GM03348 (cell line): Measurements from ENCODE around the gene TRPM3.
"Not testable (repeated sequence)": the region's sequence is repeated elsewhere in the genome, so short reads cannot be mapped to it uniquely, and the experiment has no call there.

Experiments
- DNase-seq: peaks from one replicate; pipeline ENCODE4 v3.0.0; 2012; ENCODE audit warnings: low spot score

The TRPM3 gene

DNA sequence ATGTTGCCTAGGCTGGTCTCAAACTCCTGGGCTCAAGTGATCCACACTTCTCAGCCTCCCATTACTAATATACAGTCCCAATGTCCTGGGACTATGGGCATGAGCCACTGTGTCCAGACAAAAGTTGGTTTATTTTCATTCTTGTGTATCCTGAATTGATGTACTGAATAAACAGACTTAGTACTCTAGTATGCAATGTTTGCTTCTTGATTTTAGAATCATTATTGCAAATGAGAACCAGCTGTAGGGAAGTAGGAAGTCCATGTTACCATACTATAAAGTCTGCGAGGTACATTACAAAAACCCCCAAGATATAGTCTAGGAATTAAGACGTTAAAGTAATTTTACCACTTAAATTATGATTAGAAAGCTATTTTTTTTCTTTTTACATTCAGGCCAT, 372.4 kb downstream of the TRPM3 start:
- DNase-seq, result no peak

DNA sequence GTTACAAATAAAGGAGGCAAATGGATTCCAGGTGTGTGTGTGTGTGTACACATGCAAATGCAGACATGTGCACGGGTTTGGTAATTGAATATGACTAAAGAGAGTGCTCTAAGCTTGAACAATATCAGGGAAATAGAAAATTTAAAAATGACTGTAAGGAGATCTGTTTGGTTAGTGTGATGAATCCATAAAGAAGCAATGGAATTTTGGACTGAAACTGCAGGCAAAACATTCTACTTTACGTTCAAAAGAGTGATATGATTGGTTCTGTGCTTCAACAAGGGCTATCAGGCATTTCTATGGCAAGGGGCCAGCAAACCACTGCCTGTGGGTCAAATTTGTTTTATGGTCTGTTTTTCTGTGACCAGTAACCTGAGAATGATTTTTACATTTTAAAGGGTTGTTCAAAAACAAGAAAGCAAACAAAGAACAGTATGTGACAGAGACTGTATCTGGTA, 374.1 kb downstream of the TRPM3 start:
- no peak for DNase-seq

DNA sequence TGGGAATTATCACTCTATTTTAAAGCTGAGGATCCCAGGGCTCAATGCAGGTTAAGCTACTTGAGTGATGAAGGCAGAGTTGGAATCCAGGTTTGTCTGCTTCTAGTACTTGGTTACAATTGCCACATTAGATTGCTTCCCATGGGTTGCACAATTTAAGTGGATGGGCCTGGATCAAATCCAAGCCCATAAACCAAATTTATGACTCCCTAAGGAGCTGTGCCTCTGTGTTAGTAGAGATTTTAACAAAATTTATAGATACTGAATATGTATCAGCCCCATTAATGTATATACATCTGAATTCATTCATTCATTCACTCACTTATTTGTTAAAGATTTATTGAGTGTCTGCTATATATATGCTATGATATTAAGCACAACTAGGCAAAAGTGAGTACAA, 374.7 kb downstream of the TRPM3 start:
- no peak for DNase-seq

DNA sequence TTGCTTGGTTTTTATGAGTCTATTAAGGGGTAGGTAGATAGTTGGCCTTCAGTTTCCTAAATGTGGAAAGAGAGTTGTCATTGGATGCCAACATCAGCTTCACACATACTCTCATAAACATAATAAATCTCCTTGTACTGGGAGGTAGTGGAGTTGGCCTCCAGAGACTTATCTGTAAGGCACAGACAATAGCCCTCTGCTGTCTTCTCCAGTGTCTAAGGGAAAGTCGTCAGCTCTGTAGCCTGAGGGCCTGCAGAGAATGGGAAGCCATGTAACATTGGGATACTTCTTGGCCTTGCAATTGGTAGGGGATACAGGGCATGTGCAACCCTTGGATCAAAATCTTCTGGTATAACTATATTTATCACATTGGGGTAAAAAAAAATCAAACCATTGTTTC, 375.1 kb downstream of the TRPM3 start:
- DNase-seq, result no peak

DNA sequence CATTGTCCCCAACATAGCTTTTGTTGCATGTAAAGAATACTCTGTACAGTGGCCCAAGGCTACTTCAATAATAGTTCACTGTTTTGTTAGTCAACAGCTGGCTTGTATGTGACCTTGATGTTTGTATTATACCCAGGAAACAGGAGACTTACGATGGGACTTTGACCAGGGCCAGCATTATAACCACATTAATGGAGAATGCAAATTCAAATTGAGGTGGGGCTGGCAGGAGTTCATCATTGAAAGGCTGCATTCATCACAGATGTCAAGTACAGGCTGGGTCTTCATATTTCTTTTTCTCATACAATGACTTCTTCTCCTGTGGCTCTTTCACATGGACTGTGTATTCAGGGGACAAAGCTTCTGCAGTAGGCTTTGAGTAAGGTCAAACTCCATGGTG, 396.6 kb downstream of the TRPM3 start:
- not testable (repeated sequence) for DNase-seq

DNA sequence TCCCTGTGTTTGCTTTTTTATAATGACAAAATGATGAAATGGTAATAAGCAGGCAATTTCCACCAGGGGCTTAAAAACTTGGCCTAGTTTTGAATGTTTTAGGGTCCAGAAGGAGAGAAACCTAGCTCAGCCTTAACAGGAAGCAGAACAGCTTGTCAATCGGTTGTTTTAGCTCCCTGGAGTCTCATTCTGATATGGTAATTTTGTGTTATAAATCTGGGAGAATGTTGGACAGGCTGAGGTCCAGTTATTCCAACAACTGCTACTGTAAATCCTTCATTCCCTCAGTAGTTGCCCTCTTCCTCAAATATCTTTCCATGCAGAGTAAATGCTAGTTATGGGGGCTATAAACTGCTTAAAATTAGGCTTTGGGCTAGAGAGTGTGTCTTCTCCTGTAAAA, 397.4 kb downstream of the TRPM3 start:
- not testable (repeated sequence) for DNase-seq

DNA sequence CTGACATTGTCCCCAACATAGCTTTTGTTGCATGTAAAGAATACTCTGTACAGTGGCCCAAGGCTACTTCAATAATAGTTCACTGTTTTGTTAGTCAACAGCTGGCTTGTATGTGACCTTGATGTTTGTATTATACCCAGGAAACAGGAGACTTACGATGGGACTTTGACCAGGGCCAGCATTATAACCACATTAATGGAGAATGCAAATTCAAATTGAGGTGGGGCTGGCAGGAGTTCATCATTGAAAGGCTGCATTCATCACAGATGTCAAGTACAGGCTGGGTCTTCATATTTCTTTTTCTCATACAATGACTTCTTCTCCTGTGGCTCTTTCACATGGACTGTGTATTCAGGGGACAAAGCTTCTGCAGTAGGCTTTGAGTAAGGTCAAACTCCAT, 414.6 kb downstream of the TRPM3 start:
- DNase-seq, result not testable (repeated sequence)

DNA sequence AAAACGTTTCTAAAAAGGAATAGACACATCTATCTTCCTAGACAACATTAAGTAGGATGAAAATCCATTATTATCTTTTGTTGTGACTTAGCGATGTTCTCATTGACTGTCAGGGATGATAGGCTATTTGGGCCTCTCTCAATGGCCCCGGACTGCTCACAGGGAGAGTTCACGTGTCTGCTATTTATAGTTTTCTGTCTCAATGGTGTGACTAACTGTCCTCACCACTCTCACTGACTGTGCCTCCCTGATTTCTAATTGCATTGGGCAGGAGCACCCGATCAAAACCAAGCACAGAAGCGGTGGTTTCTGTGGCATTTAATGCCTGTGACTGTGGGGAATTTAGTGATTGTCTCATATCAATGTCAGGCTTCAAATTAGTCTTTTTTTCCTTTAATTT, 420.3 kb downstream of the TRPM3 start:
- DNase-seq, result no peak

DNA sequence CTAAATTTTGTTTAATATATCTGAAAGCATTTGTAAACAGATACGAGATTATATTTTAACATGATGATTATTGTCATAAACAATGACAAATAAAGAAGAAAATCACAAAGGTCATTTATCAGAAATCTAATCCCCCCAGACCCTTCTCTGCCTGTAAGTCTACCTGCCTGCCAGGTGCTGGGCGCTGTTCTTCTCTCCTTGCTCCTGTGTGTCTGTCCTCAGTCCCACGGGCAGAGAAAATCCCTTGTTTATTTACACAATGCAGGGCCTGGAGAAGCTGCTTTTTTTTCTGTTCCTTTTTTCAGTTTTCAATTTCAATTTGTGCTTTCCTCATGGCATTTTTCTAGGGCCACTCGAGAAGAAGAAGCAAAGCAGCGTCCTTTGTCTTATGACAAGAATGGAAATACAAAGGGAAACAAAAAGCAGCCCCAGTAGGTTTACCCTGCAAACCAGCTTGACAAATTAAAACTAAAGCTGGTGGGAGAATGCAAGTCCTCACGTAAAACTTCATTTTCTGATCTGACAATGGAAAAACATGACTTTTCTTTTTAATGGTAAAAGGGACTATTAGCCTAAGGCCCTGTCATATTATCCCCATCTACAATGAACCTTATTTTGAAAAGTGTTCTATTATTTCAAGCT, 424.6 kb downstream of the TRPM3 start:
- DNase-seq, result no peak

DNA sequence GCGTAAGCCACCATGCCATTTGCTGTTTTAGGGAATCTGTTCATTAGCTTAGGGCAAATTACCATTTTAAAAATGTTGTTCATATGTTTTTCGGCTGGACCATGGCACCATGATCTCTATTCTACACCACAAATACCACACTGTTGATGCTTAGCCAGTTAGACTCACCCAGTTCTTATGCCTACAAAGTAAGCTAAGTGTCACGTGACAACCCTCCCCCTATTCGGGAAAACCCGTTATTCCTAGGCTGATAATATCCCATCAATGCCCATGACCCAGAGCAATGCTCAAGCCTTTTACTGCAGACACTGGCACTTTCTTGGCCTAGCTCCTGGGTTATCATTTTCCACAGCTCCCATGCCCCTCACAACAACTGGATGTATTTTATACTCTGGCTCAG, 426.7 kb downstream of the TRPM3 start:
- DNase-seq, result no peak

DNA sequence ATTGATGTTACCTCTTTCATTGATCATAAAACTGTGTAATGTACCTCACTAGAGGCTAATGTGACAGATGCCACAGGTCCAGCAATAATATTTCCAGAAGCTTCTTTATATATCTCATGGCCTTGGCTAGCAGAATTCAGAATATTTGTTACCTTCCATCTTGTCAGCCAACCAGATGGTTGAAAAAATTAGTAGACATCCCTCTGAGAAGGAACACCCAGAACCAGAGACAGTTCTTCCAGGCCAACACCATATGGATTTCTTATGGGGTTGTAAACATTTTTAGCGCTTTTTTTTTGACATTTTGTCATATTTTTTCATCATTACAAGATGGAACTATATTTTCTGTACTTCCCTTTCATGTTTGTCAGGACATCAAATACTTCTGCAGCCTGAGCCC, 428.2 kb downstream of the TRPM3 start:
- DNase-seq, result no peak

DNA sequence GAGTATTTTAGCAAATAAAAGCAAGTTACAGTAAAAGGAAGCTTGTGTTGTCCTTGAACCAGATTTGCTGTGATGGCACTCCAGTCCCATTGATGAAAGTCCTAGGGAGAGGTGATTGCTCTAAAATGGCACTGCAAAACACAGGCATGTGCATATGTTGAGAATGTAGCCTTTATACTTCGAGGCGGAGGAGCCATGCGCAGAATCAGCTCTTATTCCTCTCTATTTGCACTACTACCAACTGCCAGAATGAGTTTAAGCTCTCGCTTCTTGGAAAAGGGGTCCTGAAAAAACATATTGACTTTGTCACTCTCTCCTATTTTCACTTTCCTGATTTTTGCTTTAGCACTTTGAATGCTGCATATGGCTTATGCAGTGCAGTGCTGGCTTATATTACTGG, 429.0 kb downstream of the TRPM3 start:
- no peak for DNase-seq

DNA sequence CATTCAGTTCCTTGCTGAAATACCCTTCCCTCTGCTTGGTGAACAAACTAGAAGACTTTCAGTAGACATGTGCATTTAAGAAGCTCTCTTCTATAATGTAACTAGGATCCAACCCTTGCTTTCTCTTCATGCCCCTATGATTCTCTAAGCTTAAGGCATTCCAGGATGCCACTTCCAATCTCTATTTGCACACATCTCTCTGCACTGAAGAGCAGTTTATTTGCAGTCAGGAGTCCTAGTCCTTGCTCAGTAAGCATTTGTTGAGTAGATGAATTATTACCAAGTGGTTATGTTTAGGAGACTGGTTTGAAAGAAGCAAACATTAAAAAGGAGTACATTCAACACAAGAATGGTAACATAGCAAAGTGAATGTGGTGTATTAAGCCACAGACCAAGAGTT, 432.7 kb downstream of the TRPM3 start:
- DNase-seq, result no peak

DNA sequence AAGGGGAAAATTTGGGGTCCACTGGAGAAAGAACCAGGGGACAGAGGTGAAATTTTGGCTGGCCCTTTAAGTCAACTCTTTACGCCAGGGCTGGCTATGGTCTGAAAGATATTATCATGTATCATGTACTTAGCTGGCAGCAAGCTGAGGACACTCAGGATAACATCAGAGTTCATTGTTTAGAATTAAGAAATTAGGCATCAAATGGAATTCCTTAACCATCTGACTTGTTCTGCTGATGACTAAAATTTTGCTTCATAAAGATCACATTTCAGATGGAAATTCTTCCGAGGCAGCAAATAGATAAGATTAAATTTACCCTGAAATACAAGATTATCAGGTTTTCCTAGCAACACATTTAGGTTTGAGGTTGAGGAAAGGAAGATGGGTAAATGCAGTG, 437.6 kb downstream of the TRPM3 start:
- no peak for DNase-seq

DNA sequence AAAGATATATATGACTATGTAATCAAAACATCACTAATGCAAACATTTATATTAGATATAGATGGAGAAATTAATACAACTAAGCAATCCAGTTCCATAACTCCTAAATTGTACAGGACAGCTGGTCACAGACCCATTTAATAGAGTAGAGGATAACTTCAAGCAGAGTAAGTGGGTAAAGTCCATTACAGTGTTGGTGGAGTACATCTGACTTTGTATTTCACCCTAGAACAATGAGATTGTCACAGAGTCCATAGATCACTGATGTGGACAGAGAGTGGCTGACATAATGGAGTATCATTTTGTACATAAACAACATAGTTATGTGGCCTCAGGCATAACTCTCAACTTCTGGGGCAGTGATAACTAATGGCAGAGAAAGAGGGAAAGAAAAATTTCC, 439.1 kb downstream of the TRPM3 start:
- no peak for DNase-seq

DNA sequence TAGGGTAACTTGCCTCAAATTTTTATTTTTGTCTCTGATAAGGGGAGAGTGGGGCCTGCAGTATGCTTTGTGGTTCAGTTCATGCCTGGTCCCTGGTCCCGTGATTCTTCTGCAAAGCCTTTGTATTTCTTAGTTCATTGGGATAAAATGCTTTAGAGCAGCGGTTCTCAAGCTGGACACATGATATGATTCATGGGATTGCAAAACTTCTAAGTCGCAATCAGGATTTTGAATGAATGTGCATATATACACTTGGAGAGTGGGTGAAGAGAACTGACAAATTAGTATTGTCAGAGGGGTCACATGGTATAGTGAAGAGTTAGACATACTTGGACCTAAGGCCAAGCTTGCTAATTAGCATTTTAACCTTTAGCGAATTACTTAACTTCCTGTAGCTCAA, 441.6 kb downstream of the TRPM3 start:
- DNase-seq, result no peak

DNA sequence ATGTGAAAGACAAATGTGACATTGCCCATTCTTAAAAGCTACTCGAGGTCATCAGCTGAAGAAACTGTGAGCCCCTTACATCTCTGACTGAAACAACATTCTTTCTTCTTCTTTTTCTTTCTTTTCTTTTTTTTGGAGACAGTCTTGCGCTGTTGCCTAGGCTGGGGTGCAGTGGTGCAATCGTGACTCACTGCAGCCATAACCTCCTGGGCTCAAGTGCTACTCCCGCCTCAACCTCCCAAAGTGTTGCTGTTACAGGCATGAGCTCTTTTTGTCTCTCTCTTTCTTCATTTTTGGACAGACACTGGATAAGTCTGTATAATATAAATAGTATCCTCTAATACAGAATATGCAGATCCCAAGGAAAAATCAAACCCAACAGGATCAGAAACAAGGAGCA, 443.3 kb downstream of the TRPM3 start:
- DNase-seq, result no peak

DNA sequence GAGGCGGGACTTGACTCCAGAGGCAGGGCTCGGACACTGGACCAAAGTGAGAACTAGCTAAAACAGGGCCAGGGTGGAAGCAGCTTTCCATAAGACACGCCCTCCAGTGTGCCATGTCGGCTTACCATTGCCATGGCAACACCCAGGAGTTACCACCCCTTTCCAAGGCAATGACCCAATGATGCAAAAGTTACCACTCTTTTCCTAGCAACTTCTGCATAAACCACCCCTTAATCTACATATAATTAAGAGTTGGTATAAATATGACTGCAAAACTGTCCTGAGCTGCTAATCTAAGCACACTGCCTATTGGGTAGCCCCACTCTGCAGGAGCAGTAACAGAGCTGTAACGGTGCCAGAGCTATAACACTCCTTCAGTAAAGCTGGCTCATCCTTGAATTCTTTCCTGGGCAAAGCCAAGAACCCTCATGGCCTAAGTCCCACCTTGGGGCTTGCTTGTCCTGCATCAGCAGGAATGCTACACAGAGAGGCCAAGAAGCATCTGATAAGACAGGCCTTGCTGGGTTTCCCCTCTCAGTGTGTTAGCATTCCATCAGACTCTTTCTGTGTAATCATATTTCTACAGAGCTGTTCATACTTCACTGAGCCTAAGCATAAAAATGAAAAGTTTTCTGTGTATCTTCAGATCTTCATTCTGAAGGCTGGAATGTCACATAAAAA, 444.2 kb downstream of the TRPM3 start:
- DNase-seq, result no peak

DNA sequence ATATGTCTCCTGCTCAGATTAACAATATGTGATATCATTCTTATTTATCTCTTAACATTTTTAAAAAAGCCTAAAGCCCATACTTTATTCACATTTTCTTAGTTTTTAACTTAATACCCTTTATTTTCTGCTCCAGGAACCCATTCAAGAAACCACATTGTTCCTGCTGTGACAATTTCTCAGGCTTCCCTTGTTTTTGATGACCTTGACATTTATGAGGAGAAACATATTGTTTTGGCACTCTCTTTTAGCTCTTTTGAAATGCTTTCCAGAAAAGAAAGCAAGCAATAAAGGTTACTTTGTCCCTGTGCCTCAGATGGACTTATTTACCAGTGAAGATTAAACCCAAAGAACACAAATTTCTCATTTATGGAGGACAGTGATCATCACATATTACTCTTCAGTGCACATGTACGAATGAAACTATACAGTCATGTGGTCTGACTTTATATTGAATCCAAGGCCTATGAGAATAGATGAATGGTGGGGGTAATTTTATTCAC, 445.5 kb downstream of the TRPM3 start:
- no peak for DNase-seq

DNA sequence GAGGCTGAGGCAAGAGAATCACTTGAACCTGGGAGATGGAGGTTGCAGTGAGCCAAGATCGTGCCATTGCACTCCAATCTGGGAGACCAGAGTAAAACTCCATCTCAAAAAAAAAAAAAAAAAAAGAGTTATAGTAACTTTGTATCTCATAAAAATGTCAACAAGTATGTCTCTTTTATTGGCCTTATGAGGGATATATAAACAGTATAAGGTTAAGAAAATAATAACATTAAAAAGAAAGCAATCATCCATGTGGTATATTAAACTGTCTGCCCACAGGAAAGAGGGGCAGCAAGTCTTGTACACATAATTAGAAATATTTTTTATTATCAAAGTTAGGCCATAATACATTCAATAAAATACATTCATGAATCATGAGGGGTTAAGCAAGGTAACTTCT, 447.6 kb downstream of the TRPM3 start:
- no peak for DNase-seq

DNA sequence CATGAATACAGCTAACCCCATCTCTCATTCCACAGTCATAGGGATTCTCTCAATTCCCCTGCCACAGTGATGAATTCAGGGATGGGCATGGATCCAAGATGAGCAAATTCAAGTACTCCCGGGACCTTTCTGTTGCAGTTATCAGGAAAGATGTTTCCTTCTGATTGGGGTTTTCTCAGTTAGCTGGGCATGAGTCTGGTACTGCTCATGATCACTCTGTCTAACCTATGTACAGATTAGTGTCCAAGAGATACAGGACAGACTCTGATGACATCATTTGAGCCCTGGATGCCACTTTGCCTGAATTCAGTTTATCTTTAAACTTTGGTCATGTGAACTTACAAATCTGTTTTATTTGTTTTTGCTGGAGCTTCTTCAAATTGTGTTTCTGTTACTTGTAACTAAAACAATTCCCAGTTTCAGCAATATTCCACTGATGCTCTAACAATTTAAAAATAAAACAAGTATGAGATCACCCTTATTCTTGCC, 449.2 kb downstream of the TRPM3 start:
- DNase-seq, result no peak

DNA sequence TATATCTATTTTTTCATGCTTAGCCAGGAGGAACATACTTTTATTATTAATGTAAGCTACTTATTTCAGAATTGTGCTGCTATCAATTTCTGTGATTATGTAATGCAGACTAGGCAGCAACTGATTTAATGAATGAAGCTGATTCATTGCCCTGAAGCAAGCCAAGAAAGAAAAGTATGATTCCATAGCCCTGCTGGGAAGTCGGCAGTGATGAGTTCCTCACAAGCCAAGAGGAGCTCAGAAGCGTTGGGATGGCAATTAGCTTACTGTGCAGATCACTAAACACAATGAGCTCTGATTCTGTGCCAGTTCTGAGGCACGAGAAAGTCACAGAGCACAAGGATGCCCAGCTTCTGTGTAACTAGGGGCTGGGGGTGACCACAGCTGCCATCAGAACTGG, 452.7 kb downstream of the TRPM3 start:
- DNase-seq, result peak; percentile 16

DNA sequence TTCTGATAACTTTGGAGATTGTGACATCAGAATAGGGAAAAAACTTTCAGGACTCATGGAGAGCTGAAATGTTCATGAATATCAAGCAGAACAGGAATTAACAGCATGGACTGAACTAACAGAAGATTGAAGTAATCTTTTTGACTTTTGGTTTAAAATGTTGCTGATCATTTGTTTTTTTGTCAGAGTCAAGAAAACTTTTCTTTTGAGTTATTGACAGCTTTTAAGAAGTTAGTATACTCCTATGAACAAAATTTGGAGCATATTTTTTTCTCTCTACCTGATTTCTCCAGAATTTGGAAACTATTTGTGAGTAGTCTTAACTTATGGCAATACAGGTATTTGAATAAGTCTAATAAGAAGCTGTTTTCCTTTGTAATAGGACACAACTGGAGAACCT, 462.7 kb downstream of the TRPM3 start:
- DNase-seq, result no peak

DNA sequence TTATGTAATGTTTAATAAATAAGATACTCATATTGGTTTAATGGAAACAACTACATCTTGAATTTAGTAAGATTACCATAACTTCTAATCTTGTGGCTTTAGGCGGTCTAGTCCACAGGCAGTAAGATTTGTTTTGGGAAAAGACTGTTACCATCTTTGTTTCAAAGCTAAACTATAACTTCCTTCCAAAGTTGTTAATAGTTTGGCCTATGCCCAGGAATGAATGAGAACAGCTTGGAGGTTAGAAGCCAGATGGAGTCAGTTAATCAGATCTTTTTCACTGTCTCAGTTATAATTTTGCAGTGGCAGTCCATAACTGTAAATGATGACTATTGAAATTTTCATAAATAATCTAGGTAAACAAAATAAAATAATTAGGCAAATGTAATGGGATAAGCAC, 465.1 kb downstream of the TRPM3 start:
- no peak for DNase-seq
